HG03571 (cell line): ENCODE data around the gene ADGRL3.

Experiments
- ATAC-seq: cut with Tn5 transposase; IDR thresholded peaks from one replicate; pipeline ENCODE4 v1.9.1; 2021; ENCODE audit not compliant: unreplicated experiment

Gene ADGRL3

GRCh38 chr4:61408861-61409260 is 208.7 kb downstream of the ADGRL3 start:
- ATAC-seq = no peak

GRCh38 chr4:61411241-61411640 is 211.1 kb downstream of the ADGRL3 start:
- no peak for ATAC-seq

GRCh38 chr4:61425315-61425714 is 225.2 kb downstream of the ADGRL3 start:
- no peak for ATAC-seq

- no peak for ATAC-seq
Observed at GRCh38 chr4:61426229-61426628, 226.1 kb downstream of the ADGRL3 start.

- ATAC-seq = no peak
Observed at GRCh38 chr4:61427099-61427817, 227.1 kb downstream of the ADGRL3 start.

- ATAC-seq = no peak
Observed at GRCh38 chr4:61427818-61428495, 227.8 kb downstream of the ADGRL3 start.

GRCh38 chr4:61428950-61429349 is 228.8 kb downstream of the ADGRL3 start:
- ATAC-seq = no peak

- no peak for ATAC-seq
Observed at GRCh38 chr4:61431131-61431530, 231.0 kb downstream of the ADGRL3 start.

- ATAC-seq = no peak
Observed at GRCh38 chr4:61437923-61438322, 237.8 kb downstream of the ADGRL3 start.

GRCh38 chr4:61440321-61440720 is 240.2 kb downstream of the ADGRL3 start:
- no peak for ATAC-seq

GRCh38 chr4:61442936-61443335 is 242.8 kb downstream of the ADGRL3 start:
- ATAC-seq = no peak

GRCh38 chr4:61443813-61444510 is 243.8 kb downstream of the ADGRL3 start:
- ATAC-seq = no peak

- ATAC-seq = no peak
Observed at GRCh38 chr4:61445374-61446063, 245.4 kb downstream of the ADGRL3 start.

- no peak for ATAC-seq
Observed at GRCh38 chr4:61446941-61447340, 246.8 kb downstream of the ADGRL3 start.

- no peak for ATAC-seq
Observed at GRCh38 chr4:61447918-61448317, 247.8 kb downstream of the ADGRL3 start.

GRCh38 chr4:61451935-61452334 is 251.8 kb downstream of the ADGRL3 start:
- no peak for ATAC-seq

- no peak for ATAC-seq
Observed at GRCh38 chr4:61461956-61462355, 261.8 kb downstream of the ADGRL3 start.

- ATAC-seq = no peak
Observed at GRCh38 chr4:61462451-61463326, 262.6 kb downstream of the ADGRL3 start.

GRCh38 chr4:61468024-61468720 is 268.0 kb downstream of the ADGRL3 start:
- ATAC-seq = no peak

GRCh38 chr4:61473306-61473705 is 273.2 kb downstream of the ADGRL3 start:
- no peak for ATAC-seq
